GM03348 (cell line): ENCODE data around the gene CLIC4.
"Not testable (repeated sequence)": the region's sequence is repeated elsewhere in the genome, so short reads cannot be mapped to it uniquely, and the experiment has no call there.

ENCODE experiments used
- DNase-seq: peaks from one replicate; pipeline ENCODE4 v3.0.0; 2012; ENCODE audit warnings: low spot score

The CLIC4 gene

DNA sequence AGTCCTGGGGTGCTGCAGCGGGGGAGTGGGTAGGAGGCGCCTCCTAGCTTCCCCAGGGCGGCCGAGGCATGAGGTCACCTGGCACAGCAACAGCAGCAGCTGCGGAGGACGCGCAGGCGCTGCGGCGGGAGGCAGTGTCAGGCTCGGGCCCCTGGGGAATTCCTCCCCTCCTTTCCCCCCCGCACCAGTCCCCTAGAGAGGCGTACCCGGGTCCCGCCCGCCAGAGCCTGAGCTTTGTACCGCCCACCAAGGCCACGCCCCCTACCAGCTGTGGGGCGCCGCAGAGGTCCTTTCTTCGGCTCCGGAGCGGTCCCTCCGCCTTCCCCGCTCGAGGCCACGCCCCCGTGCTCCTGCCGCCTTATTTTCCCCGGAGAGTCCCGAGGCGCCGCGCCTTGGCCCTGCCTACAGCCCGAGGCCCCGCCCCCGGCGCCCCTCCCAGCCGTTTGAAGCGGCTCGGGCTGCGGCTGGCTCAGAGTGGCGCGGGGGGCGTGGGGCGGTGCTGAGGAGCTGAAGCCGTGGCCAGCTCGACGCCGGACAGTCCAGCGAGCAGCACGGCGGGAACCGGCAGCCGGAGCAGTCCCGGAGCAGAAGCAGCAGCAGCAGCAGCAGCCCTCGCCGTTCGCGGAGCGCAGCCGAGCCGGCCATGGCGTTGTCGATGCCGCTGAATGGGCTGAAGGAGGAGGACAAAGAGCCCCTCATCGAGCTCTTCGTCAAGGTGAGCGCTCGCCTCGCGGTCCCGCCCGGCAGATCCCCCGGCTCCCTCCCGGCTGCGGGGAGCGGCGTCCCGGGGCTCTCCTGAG lies at the start of gene CLIC4:
Gene CLIC4, plus strand, starts transcription at position 537 of the 800 bp plus-strand sequence. Its CDS starts 107 bp downstream, at position 644.
- peak; percentile 97 for DNase-seq

DNA sequence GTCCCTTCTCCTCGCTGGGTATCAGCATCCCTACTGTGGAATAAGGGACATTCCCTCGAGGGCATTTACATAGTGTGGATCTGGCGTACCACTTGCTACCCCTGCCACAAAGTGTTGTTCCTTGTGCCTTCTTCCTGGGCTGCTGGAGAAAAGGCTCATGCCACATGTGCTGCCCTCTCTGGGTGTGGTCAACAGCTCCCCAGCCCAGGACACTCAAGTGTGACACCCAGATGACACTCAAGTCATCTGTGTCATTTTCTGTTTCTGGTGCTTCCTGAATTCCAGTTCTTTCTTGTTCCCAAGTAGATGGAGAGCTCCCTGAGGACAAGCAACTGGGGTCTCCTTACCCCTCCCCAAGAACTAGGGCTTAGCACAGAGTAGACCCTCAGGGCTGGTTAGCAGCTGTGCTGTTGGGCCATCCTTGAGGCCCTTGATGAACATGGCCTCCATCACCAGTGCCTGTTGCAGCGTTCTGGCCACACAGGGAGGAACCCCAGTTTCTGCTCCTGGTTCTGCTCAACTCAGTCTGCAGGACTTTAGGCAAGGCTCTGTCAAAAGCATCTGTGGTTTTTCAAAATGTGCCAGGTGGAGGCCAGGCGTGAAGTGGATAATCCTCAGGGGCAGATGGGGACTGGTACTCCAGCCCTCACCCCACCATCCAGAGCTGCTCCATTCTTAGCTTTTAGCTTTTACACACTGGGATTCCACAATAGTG lies 49.0 kb upstream of the CLIC4 start:
- no peak for DNase-seq

DNA sequence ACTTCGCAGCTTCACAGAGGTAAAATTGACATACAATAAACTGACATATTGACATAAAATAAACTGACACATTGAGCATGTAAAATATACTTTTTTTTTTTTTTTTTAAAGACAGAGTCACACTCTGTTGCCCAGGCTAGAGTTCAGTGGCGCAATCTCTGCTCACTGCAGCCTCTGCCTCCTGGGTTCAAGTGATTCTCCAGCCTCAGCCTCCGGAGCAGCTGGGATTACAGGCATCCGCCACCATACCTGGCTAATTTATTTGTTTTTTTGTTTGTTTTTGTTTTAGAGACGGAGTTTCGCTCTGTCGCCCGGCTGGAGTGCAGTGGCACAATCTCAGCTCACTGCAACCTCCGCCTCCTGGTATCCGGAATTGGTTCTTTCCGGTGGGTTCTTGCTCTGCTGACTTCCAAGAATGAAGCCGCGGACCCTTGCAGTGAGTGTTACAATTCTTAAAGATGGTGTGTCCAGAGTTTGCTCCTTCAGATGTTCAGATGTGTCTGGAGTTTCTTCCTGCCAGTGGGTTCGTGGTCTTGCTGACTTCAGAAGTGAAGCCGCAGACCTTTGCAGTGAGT lies 48.4 kb upstream of the CLIC4 start:
- no peak for DNase-seq

DNA sequence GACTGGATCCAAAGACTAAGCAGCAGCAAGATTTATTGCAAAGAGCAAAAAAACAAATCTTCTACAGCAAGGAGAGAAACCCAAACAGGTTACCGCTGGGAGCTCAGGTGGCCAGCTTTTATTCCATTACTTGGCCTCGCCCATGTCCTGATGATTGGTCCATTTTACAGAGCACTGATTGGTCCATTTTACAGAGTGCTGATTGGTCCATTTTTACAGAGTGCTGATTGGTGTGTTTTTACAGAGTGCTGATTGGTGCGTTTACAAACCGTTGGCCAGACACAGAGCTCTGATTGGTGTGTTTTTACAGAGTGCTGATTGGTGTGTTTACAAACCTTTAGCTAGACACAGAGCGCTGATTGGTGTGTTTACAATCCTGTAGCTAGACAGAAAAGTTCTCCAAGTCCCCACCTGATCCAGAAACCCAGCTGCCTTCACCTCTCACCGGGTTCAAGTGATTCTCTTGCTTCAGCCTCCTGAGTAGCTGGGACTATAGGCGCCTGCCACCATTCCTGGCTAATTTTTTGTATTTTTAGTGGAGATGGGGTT lies 47.7 kb upstream of the CLIC4 start:
- not testable (repeated sequence) for DNase-seq

DNA sequence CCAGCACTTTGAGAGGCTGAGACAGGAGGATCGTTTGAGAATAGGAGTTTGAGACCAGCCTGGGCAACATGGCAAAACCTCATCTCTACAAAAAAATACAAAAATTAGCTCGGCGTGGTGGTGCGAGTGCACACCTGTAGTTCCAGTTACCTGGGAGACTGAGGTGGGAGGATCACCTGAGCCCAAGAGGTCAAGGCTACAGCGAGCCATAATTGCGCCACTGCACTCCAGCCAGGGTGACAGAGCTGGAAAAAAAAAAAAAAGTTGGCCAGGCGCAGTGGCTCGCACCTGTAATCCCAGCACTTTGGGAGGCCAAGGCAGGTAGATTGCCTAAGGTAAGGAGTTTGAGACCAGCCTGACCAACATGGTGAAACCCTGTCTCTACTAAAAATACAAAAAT lies 46.9 kb upstream of the CLIC4 start:
- not testable (repeated sequence) for DNase-seq

DNA sequence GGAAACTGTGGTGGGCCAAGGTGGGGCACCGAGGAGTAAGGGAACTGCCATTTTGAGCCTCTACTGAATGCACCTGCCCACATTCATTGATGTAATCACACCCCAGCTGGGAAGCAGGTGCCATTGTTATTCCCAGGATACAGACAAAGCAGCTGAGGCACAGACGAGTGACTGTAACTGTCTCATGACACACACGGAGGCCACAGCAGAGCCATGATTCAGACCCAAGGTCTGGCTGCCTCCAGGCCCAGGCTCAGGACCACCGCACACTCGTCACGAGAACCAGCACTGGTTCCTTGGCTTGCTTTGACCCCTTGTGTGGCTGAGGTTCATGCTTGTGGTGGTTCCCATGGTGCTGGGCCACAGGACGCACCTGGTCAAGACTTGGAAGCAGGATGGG lies 45.6 kb upstream of the CLIC4 start:
- DNase-seq: no peak

DNA sequence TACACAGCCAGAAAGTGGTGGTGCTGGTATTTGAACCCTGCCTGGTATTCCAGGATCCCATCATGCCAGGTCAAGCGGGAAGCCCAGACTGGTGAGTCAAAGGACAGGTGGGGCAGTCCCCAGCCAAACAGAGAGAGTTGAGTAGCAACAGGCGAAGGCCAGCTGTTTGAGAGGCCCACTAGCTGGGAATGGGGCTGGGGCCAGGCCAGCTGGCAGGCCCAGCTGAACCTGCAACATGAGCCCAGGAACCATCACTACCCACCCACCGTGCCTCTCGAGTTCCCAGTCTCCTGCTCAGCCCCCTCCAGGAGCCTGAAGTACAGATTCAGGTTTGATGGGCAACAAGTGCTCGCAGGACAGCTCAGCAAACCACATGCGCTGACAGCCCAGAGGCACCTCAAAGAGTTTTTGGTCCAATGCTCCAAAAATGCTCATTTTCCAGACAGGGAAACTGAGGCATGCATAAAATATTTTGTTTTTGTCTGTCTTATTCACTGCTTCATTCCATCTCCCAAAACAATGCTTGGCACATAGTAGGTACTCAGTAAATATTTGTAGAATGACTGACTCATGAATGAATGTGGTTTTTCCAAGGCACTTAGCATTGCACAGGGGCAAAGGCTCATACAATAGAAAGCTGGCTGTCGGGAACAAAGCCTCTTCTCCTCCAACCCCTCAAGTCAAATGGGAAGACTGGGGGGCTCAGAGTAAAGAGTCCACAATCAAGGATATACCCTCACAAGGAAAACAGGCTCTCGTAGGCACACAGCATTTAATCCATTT lies 42.5 kb upstream of the CLIC4 start:
- no peak for DNase-seq

DNA sequence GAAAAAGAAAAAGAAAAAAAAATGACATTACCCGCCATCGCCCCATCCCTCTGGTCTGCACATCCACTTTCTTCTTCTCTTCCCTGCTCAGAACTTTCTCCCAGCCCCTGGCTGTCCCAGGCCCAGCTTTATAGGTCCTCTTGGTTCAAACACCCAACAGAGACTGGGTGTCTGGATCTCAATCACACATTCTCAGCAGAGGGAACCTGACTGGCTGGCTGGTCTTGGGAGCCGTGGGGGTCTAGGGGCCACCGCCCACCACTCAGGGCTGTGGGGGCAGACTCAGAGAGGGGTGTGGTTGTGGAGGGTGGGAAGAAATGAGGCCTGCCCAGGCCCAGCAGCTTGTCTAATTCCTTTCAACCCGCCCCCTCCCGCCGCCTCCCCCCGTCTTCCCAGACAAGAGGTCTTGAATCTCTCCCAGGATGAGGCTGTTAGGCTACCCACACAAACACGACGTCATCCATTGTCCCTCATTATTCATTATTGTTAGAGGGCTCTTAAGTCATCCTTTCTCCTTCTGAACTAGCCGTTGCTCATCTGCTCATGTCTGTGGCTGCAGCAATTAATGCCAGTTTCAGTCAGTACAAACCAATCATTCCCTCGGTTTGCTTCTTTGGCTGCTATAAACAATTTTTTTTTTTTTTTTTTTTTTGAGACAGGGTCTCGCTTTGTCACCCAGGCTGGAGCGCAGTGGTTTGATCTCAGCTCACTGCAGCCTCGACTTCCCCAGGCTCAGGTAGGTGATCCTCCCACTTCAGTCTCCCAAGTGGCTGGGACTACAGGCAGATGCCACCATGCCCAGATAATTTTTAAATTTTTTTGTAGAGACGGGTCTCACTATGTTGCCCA lies 40.6 kb upstream of the CLIC4 start:
- DNase-seq: peak; percentile 66

DNA sequence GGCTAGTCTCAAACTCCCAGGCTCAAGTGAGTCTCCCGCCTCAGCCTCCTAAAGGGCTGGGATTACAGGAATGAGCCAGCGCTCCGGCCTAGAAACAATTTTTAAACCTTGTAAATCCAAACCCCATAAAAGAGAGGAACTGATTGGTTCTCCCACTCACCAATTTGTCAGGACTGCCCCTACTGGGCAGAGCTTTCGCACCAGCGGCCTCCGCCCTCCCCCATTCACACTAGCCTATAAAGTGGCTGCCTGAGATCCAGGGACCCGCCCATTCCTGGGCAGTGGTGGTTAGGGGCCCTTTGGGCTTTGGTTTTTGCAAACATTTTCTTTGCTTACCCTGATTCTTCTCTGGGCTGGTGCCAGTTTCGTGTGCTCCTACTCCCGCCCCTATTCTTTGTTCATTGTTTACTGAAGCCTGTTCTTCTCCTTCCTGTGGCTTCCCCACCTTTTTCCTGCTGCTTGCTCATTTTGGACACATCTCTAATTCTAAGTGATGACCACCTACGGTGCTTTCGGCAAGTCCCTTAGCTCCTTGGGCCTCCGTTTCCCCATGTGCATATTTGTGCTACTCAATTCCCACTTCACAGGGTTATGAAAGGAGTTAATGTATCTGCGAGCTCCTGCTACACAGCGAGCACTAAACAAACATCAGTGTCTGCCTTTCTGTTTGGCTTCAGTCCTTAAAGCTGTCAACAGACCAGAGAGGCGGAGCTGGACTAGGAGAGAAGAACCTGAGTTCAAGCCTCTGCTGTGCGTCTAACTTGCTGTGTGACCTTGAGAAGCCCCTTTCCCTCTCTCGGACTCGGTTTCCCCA lies 39.8 kb upstream of the CLIC4 start:
- peak; percentile 76 for DNase-seq

DNA sequence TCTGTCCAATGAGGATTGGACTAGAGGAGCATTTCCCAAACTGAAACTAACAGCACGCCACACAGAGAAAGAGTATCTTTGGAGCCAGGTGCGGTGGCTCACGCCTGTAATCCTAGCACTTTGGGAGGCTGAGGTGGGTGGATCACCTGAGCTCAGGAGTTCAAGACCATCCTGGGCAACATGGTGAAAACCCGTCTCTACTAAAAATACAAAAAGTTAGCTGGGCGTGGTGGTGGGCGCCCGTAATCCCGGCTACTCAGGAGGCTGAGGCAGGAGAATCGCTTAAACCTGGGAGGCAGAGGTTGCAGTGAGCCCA lies 39.2 kb upstream of the CLIC4 start:
- not testable (repeated sequence) for DNase-seq

DNA sequence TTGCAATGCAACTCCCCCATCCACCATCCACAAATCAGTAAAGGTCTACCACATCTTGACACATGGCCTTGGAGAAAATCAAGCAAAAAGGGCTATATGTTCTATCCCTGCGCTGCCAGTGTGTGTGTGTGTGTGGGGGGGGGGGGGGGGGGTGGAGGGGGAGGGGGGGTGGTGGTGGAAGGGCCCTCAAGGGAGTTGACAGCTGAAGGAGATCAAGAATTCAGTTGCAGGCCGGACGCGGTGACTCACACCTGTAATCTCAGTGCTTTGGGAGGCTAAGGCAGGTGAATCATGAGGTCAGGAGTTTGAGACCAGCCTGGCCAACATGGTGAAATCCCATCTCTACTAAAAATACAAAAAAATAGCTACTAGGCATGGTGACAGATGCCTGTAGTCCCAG lies 37.6 kb upstream of the CLIC4 start:
- DNase-seq: peak; percentile 24

DNA sequence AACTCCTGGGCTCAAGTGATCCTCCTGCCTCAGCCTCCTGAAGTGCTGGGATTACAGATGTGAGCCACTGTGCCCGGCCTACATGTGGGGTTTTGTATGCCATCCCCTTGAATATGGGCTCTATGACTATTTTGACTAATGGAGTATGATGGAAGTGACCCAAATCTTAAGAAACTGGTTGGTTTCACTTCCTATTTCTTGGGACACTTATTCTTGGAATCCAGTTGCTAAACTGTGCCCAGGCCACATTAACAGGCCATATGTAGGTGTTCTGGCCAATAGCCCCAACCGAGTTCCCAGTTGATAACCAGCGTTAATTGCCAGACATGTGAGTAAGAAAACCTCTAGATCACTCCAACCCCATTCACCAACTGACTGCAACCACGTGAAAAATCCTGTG lies 36.3 kb upstream of the CLIC4 start:
- no peak for DNase-seq

DNA sequence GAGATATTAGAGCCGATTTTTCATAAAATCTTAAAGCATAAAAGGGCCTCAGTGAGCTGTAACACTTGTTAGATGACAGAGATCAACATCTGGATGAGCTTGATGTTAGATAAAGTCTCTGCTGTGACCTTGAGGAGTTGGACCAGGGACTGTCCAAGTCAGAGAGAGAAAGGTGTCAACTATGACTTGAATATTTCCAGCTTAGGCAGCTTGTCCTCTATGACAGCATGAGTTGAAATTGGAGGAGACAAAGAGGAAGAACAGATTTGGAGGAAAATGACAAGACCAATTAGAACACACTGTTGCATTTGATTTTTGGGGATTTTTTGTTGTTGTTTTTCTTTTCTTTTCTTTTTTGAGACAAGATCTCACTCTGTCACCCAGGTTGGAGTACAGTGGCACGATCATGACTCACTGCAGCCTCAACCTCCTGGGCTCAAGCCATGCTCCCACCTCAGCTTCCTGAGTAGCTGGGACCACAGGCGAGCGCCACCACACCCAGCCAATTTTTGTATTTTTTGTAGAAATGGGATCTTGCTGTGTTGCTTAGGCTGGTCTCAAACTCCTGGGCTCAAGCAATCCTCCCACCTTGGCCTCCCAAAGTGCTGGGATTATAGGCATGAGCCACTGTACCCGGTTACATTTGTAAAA lies 35.3 kb upstream of the CLIC4 start:
- no peak for DNase-seq

DNA sequence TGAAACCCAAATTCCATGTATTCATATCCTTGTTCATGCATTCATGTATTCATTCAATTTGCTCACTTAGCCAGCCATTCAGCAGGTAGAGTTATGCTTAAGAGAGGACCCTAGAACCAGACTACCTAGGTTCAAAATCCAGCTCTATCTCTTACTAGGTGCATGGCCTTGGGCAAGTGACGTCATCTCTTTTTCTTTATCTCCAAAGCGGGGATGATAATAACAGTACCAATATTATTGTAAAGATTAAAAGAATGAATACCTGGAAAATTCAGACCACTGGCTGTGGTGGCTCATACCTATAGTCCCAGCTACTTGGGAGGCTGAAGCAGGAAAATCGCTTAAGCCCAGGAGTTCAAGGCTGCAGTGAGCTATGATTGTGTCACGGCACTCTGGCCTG lies 33.9 kb upstream of the CLIC4 start:
- DNase-seq: no peak

DNA sequence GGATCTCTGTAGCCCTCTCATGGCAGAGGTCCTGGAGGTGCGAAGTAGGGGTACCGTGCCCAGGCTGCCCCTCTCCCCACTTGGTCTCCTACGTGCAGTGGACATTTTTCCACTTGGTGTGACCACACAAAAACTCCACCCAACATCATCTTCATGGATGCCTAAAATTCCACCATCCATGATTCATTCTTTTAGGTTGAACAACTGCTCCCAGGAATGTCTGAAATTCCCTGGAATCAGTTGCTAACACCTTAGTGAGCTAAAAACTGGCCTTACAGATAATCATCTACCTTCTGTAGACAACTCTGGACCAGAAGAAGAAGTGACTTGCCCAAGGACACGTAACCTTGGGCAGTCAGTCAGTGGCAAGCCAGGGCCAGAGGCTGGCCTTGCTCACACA lies 32.1 kb upstream of the CLIC4 start:
- DNase-seq: peak; percentile 75

DNA sequence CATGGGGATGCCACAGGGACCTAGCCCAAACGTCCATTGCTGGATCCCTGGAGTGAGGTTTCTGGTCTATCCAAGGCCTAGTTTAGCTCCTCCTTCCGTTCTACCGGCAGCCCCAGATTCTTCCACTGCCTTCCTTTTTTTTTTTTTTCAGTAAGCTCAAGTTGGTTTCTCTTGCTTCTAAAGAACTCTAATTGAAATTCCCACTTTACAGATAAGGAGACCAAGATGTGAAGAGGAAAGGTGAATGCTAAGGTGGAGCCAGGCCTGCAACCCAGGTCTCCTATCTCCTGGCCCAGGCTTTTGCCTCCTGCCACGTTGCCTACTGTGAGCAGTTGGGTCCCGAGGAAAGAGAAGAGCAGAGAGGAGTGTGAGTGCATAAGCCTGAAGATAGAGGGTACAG lies 31.5 kb upstream of the CLIC4 start:
- DNase-seq: no peak

DNA sequence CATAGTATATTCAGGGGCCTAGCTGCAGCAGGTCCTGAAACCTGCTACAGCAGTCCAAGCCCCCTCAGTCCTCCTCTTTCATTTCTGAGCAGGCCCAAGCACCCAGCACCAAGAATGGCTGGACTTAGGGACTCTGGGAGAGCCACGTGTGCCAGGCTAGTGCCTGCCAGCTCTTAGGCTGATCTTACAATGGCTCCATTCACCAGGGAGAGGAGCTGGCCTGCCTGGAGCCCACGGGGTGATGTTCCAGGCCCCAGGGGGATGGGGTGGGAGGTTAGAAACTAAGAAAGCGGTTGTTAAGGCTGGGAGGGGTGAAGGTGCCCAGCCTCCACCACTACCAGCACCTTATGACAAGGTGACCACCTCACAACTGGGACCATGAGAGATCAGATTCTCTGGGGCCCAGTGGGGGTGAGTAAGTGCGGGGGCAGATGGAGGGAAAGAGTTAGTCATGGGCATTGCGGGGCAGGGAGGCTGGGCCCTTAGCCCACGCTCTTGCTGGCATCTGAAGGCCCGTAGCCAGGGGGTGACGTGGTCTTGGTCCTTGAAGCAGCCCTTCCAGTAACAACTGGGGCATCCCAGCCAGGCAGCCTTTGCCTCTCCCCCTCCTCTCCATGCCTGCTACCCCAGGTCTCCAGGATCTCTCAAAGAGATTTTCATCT lies 30.3 kb upstream of the CLIC4 start:
- DNase-seq: peak; percentile 54

DNA sequence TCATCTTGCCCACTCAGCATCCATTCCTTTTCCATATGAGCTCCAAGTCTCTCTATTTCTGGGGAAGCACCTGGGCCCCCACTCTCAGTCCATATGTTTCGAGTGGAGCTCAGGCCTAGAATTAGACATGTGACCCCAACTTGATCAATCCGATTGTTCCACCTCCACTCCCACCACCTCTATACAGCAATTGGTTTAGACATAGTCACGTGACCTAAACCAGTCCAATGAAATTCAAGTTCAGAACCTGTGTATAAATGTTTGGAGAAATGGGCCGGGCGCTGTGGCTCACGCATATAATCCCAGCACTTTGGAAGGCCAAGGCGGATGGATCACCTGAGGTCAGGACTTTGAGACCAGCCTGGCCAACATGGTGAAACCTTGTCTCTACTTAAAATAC lies 29.6 kb upstream of the CLIC4 start:
- no peak for DNase-seq

DNA sequence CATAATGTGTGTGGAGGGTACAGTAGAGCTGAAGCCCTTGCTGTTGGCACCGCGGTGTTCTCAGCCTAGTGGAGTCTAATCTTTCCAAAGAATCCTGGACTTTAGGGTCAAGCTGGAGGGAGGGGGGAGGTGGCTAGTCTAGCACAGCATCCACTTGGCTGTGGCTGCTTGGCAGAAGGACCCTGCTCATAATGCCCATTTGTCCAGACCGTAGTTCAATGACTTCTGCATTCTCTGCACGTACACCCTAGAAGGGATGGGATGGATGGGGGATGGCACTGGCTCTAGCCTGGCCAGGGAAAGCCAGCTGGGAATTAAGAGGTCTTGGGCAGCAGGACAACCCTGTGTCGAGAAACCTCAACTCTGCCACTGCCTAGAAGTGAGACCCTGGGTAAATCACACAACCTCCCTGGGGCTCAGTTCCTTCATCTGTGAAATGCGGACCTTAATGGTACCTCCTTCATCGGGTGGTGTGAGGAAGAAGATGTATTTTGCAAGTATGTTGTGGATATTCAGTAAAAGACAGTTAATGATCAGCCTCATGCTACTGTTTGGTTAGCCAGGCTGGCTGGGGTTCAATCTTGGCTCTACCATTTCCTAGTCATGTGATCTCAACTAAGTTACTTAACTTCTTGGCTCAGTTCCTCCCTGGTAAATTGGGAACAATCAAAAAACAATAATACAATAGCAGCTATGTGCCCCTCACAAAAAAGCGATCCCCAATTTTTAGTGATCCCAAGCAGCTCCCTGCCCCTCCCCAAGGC lies 27.2 kb upstream of the CLIC4 start:
- DNase-seq: no peak
